ENCODE measurements around the gene PIF1. TPM values are rescaled to one million over a fixed set of nuclear protein-coding genes. Genes with fewer than 3 reads are reported as not detected.
A peak's percentile ranks its signal among the peaks of the same experiment; 100 is the strongest.

The PIF1 gene
- total and polyA plus RNA-seq, 9 donors = 0.18 to 1.4 (median 0.98) TPM; not detected in 2

DNA sequence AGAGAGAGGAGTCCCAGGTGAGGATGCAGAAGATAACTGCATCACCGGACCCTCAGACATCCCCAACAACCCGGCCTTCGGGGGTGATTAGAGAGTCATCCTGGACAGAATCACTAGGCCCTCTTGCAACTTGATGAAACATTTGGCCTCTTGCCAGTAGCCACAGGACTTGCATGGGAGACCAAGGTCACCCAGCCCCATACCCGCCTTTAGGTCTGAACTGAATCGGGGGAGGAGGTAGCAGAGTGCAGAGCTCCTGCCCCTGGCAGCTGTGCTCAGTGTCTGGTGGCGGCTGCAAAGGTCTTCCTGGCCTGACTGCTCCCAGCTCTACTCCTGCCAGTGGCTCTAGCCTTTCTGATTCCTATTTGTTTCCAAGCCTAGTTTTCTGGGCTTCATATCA lies 12.4 kb downstream of the PIF1 start:
- TF ChIP-seq EP300 (IDR thresholded peaks at IDR 0.05) (no peak), CTCF (IDR thresholded peaks at IDR 0.05) (no peak), POLR2A (IDR thresholded peaks at IDR 0.05) (no peak)
- intact Hi-C loops (cut with DNase I) = loop anchor here in 2 of 4 donors (5.0 to 10.0 kb wide), 3 partner anchors 126 to 388 kb away; no protein-coding TSS in a partner anchor
- WGBS, 3 donors = 25 to 49% (median 39%) methylated on average over 6 of the region's 6 CpGs
- no peak overlapping the region for H3K27ac ChIP-seq
- no peak overlapping the region for H3K4me3 ChIP-seq
- H3K36me3 ChIP-seq = no peaks in the 10 kb centered on the region
- H3K4me1 ChIP-seq (ENCODE audit: insufficient read depth) = peaks cover 4% of the 10 kb centered on the region
- H3K9me3 ChIP-seq = no peaks in the 10 kb centered on the region
- DNase-seq = peak in 2 of 5 donors; percentile 43 to 44
- H3K27me3 ChIP-seq = no peaks in the 10 kb centered on the region

- no peak for DNase-seq
- 75 to 77% (median 75%) methylated on average over 6 of the region's 6 CpGs for WGBS, 3 donors
- no peaks in the 10 kb centered on the region for H3K36me3 ChIP-seq
- H3K4me3 ChIP-seq = no peak overlapping the region
- TF ChIP-seq POLR2A (IDR thresholded peaks at IDR 0.05) (no peak), CTCF (IDR thresholded peaks at IDR 0.05) (no peak), EP300 (IDR thresholded peaks at IDR 0.05) (no peak)
- intact Hi-C loops (cut with DNase I) = loop anchor here in 2 of 4 donors (5.0 to 10.0 kb wide), 3 partner anchors 123 to 386 kb away; no protein-coding TSS in a partner anchor
- peaks cover 4% of the 10 kb centered on the region for H3K4me1 ChIP-seq (ENCODE audit: insufficient read depth)
- H3K9me3 ChIP-seq = no peaks in the 10 kb centered on the region
- H3K27ac ChIP-seq = no peak overlapping the region
- H3K27me3 ChIP-seq = no peaks in the 10 kb centered on the region
These were observed 14.7 kb downstream of the PIF1 start for GRCh38 chr15:64810497-64811326.

GRCh38 chr15:64809649-64810496 lies 15.6 kb downstream of the PIF1 start:
- Histone ChIP-seq H3K27ac (no peak overlapping the region), H3K9me3 (no peaks in the 10 kb centered on the region), H3K4me1 (ENCODE audit: insufficient read depth) (peaks cover 4% of the 10 kb centered on the region), H3K36me3 (no peaks in the 10 kb centered on the region), H3K27me3 (no peaks in the 10 kb centered on the region), H3K4me3 (no peak overlapping the region)
- TF ChIP-seq POLR2A (IDR thresholded peaks at IDR 0.05) = no peak
- peak; percentile 66 to 87 (median 86) for TF ChIP-seq CTCF (IDR thresholded peaks at IDR 0.05)
- 31 to 33% (median 33%) methylated on average over 14 of the region's 14 CpGs for WGBS, 3 donors
- intact Hi-C loops (cut with DNase I) = loop anchor here (2.0 to 10.0 kb wide), 5 partner anchors 73 to 385 kb away; no protein-coding TSS in a partner anchor
- peak; percentile 83 to 91 (median 90) for DNase-seq

- WGBS, 3 donors = 75 to 81% (median 79%) methylated on average over 10 of the region's 10 CpGs
- intact Hi-C loops (cut with DNase I) = loop anchor here in 3 of 4 donors (2.0 to 5.0 kb wide), 2 partner anchors 72 to 78 kb away; no protein-coding TSS in a partner anchor
- peaks cover 6% of the 10 kb centered on the region for H3K4me1 ChIP-seq (ENCODE audit: insufficient read depth)
These were observed 16.5 kb downstream of the PIF1 start for GRCh38 chr15:64808785-64809453.

More at GRCh38 chr15:64808785-64809453, 16.5 kb downstream of the PIF1 start:
- no peaks in the 10 kb centered on the region for H3K36me3 ChIP-seq
- no peak for DNase-seq
- H3K9me3 ChIP-seq = no peaks in the 10 kb centered on the region
- H3K27ac ChIP-seq = no peak overlapping the region
- H3K4me3 ChIP-seq = no peak overlapping the region
- no peaks in the 10 kb centered on the region for H3K27me3 ChIP-seq
- TF ChIP-seq EP300 (IDR thresholded peaks at IDR 0.05) = no peak
- no peak for TF ChIP-seq POLR2A (IDR thresholded peaks at IDR 0.05)

All from ovary (tissue), 9 donors.